Neural progenitor cell (in vitro differentiated cells): ENCODE measurements around the gene CEND1.

ENCODE experiments used
- EZH2 ChIP-seq: fragments of 200-600 bp; sonication (generic); IDR thresholded peaks from 2 replicates; pipeline ENCODE4 v1.6.1; 2017; ENCODE audit warnings: antibody characterized with exemption, mild to moderate bottlenecking, moderate library complexity
- EZH2phosphoT487 ChIP-seq: fragments of 200-600 bp; sonication (generic); IDR thresholded peaks from 2 replicates; pipeline ENCODE4 v1.6.1; 2017; ENCODE audit warnings: antibody characterized with exemption
- TF ChIP-seq, protein P1 (sequence below): fragments of 200-600 bp; sonication (generic); IDR thresholded peaks from 2 replicates; pipeline ENCODE4 v1.5.1; 2017; ENCODE audit warnings: antibody characterized with exemption, mild to moderate bottlenecking

DNA sequence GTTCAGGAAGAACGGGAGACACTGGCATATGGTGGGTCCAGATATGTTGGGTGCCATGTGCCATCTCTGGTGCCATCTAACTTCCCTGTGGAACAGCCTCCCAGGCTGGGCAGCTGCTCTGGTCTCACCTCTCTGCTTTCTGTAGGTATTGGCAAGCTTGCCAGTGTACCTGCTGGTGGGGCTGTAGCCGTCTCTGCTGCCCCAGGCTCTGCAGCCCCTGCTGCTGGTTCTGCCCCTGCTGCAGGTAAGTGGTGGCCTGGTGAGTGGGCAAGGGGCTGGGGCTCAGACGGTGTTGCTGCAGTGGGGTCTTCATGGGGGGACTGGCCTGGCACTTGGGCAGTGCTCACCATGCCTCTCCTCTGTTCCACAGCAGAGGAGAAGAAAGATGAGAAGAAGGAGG lies 22.5 kb upstream of the CEND1 start:
- TF ChIP-seq, protein P1, sequence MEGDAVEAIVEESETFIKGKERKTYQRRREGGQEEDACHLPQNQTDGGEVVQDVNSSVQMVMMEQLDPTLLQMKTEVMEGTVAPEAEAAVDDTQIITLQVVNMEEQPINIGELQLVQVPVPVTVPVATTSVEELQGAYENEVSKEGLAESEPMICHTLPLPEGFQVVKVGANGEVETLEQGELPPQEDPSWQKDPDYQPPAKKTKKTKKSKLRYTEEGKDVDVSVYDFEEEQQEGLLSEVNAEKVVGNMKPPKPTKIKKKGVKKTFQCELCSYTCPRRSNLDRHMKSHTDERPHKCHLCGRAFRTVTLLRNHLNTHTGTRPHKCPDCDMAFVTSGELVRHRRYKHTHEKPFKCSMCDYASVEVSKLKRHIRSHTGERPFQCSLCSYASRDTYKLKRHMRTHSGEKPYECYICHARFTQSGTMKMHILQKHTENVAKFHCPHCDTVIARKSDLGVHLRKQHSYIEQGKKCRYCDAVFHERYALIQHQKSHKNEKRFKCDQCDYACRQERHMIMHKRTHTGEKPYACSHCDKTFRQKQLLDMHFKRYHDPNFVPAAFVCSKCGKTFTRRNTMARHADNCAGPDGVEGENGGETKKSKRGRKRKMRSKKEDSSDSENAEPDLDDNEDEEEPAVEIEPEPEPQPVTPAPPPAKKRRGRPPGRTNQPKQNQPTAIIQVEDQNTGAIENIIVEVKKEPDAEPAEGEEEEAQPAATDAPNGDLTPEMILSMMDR, result no peak
- TF ChIP-seq EZH2 (no peak), EZH2phosphoT487 (no peak)
